Measurements from ENCODE around the gene LRRC46.
A peak's percentile ranks its signal among the peaks of the same experiment; 100 is the strongest.

LRRC46 gene

GRCh38 chr17:47815106-47815918 lies 16.2 kb upstream of the LRRC46 start:
- peaks cover 4% of the 10 kb centered on the region; the same call in 1 of the 2 replicates for H3K4me1 ChIP-seq (ENCODE audit: insufficient read depth, low read length)
- no peak overlapping the region for H3K9ac ChIP-seq (ENCODE audit: low read depth, low read length)
- H3K36me3 ChIP-seq (ENCODE audit: insufficient read depth, low read length): 0 out of 2 replicates have a peak, but pooled peaks cover 5% of the 10 kb centered on the region
- no peaks in the 10 kb centered on the region for H3K9me3 ChIP-seq (ENCODE audit: control insufficient read depth, insufficient read depth, low read length)

GRCh38 chr17:47816111-47816735 lies 15.2 kb upstream of the LRRC46 start:
- no peaks in the 10 kb centered on the region for H3K9me3 ChIP-seq (ENCODE audit: control insufficient read depth, insufficient read depth, low read length)
- H3K4me1 ChIP-seq (ENCODE audit: insufficient read depth, low read length): 0 out of 2 replicates have a peak, but pooled peaks cover 5% of the 10 kb centered on the region
- H3K36me3 ChIP-seq (ENCODE audit: insufficient read depth, low read length): 0 out of 2 replicates have a peak, but pooled peaks cover 5% of the 10 kb centered on the region
- no peak overlapping the region for H3K9ac ChIP-seq (ENCODE audit: low read depth, low read length)

- H3K36me3 ChIP-seq (ENCODE audit: insufficient read depth, low read length): 0 out of 2 replicates have a peak, but pooled peaks cover 5% of the 10 kb centered on the region
- H3K9me3 ChIP-seq (ENCODE audit: control insufficient read depth, insufficient read depth, low read length): no peaks in the 10 kb centered on the region
- peaks cover 6% of the 10 kb centered on the region; the same call in 1 of the 2 replicates for H3K4me1 ChIP-seq (ENCODE audit: insufficient read depth, low read length)
- H3K9ac ChIP-seq (ENCODE audit: low read depth, low read length): no peak overlapping the region
Observed at GRCh38 chr17:47816947-47817346, 14.5 kb upstream of the LRRC46 start.

GRCh38 chr17:47818002-47818695 lies 13.3 kb upstream of the LRRC46 start:
- Histone ChIP-seq H3K9ac (ENCODE audit: low read depth, low read length) (no peak overlapping the region), H3K9me3 (ENCODE audit: control insufficient read depth, insufficient read depth, low read length) (no peaks in the 10 kb centered on the region), H3K4me1 (ENCODE audit: insufficient read depth, low read length) (peaks cover 10% of the 10 kb centered on the region; the same call in 1 of the 2 replicates), H3K36me3 (ENCODE audit: insufficient read depth, low read length) (0 out of 2 replicates have a peak, but pooled peaks cover 5% of the 10 kb centered on the region)

- peaks cover 11% of the 10 kb centered on the region; the same call in 1 of the 2 replicates for H3K36me3 ChIP-seq (ENCODE audit: insufficient read depth, low read length)
- H3K9ac ChIP-seq (ENCODE audit: low read depth, low read length): no peak overlapping the region
- H3K4me1 ChIP-seq (ENCODE audit: insufficient read depth, low read length): peaks cover 10% of the 10 kb centered on the region; the same call in 1 of the 2 replicates
- no peaks in the 10 kb centered on the region for H3K9me3 ChIP-seq (ENCODE audit: control insufficient read depth, insufficient read depth, low read length)
Observed at GRCh38 chr17:47819475-47819874, 12.0 kb upstream of the LRRC46 start.

GRCh38 chr17:47820033-47820789 lies 11.3 kb upstream of the LRRC46 start:
- peaks cover 10% of the 10 kb centered on the region; the same call in 1 of the 2 replicates for H3K4me1 ChIP-seq (ENCODE audit: insufficient read depth, low read length)
- H3K9me3 ChIP-seq (ENCODE audit: control insufficient read depth, insufficient read depth, low read length): no peaks in the 10 kb centered on the region
- peak overlapping the region; percentile 65; the same call in 1 of the 2 replicates for H3K9ac ChIP-seq (ENCODE audit: low read depth, low read length)
- H3K36me3 ChIP-seq (ENCODE audit: insufficient read depth, low read length): peaks cover 7% of the 10 kb centered on the region; the same call in 1 of the 2 replicates

- Histone ChIP-seq H3K36me3 (ENCODE audit: insufficient read depth, low read length) (peaks cover 8% of the 10 kb centered on the region; the same call in 1 of the 2 replicates), H3K9me3 (ENCODE audit: control insufficient read depth, insufficient read depth, low read length) (no peaks in the 10 kb centered on the region), H3K4me1 (ENCODE audit: insufficient read depth, low read length) (peaks cover 10% of the 10 kb centered on the region; the same call in 1 of the 2 replicates), H3K9ac (ENCODE audit: low read depth, low read length) (peak overlapping the region; percentile 65)
Observed at GRCh38 chr17:47821031-47821423, 10.4 kb upstream of the LRRC46 start.

GRCh38 chr17:47821424-47822391 lies 9.8 kb upstream of the LRRC46 start, which contains the start of gene OSBPL7:
TSS of gene OSBPL7 (minus strand) at chr17:47821794. CDS start at chr17:47820278, 1,516 bp downstream.
- Histone ChIP-seq H3K36me3 (ENCODE audit: insufficient read depth, low read length) (peaks cover 11% of the 10 kb centered on the region), H3K4me1 (ENCODE audit: insufficient read depth, low read length) (peaks cover 10% of the 10 kb centered on the region; the same call in 1 of the 2 replicates), H3K9ac (ENCODE audit: low read depth, low read length) (peak within 1 kb of the TSS; percentile 65), H3K9me3 (ENCODE audit: control insufficient read depth, insufficient read depth, low read length) (no peaks in the 10 kb centered on the region)

- Histone ChIP-seq H3K9ac (ENCODE audit: low read depth, low read length) (no peak overlapping the region), H3K36me3 (ENCODE audit: insufficient read depth, low read length) (peaks cover 17% of the 10 kb centered on the region), H3K9me3 (ENCODE audit: control insufficient read depth, insufficient read depth, low read length) (no peaks in the 10 kb centered on the region), H3K4me1 (ENCODE audit: insufficient read depth, low read length) (peaks cover 10% of the 10 kb centered on the region; the same call in 1 of the 2 replicates)
Observed at GRCh38 chr17:47822785-47823184, 8.7 kb upstream of the LRRC46 start.

GRCh38 chr17:47823519-47823918 lies 8.0 kb upstream of the LRRC46 start:
- Histone ChIP-seq H3K9me3 (ENCODE audit: control insufficient read depth, insufficient read depth, low read length) (no peaks in the 10 kb centered on the region), H3K9ac (ENCODE audit: low read depth, low read length) (no peak overlapping the region), H3K4me1 (ENCODE audit: insufficient read depth, low read length) (peaks cover 10% of the 10 kb centered on the region; the same call in 1 of the 2 replicates), H3K36me3 (ENCODE audit: insufficient read depth, low read length) (peaks cover 23% of the 10 kb centered on the region)

GRCh38 chr17:47829870-47830269 lies 1.6 kb upstream of the LRRC46 start:
- Histone ChIP-seq H3K36me3 (ENCODE audit: insufficient read depth, low read length) (peaks cover 20% of the 10 kb centered on the region; the same call in 1 of the 2 replicates), H3K9me3 (ENCODE audit: control insufficient read depth, insufficient read depth, low read length) (no peaks in the 10 kb centered on the region), H3K4me1 (ENCODE audit: insufficient read depth, low read length) (peaks cover 9% of the 10 kb centered on the region), H3K9ac (ENCODE audit: low read depth, low read length) (no peak overlapping the region)

GRCh38 chr17:47830396-47831002 lies 971 bp upstream of the LRRC46 start:
- Histone ChIP-seq H3K9ac (ENCODE audit: low read depth, low read length) (peak overlapping the region; percentile 77), H3K9me3 (ENCODE audit: control insufficient read depth, insufficient read depth, low read length) (no peaks in the 10 kb centered on the region), H3K36me3 (ENCODE audit: insufficient read depth, low read length) (peaks cover 20% of the 10 kb centered on the region; the same call in 1 of the 2 replicates), H3K4me1 (ENCODE audit: insufficient read depth, low read length) (peaks cover 9% of the 10 kb centered on the region)
